HepG2 (cell line): ENCODE measurements around the gene MAPK12. TPM values are rescaled to one million over a fixed set of nuclear protein-coding genes. Genes with fewer than 3 reads are reported as not detected.

ENCODE experiments used
- KDM2A ChIP-seq: sonication (generic); formaldehyde crosslinking; IDR thresholded peaks from 2 replicates; pipeline ENCODE4 v1.4.0; 2020; ENCODE audit warnings: low read depth, missing genetic modification reagents, borderline replicate concordance
- KLF13 ChIP-seq: sonication (generic); formaldehyde crosslinking; IDR thresholded peaks from 2 replicates; pipeline ENCODE4 v1.4.0; 2020; ENCODE audit warnings: mild to moderate bottlenecking, missing genetic modification reagents
- PAXIP1 ChIP-seq: sonication (generic); formaldehyde crosslinking; conservative IDR thresholded peaks from 2 replicates; pipeline ENCODE4 v1.4.0; 2020; ENCODE audit warnings: mild to moderate bottlenecking, missing genetic modification reagents, moderate library complexity
- ZHX1 ChIP-seq: sonication (generic); formaldehyde crosslinking; IDR thresholded peaks from 2 replicates; pipeline ENCODE4 v1.8.1; 2022; ENCODE audit warnings: low read depth, mild to moderate bottlenecking, missing genetic modification reagents
- ZNF646 ChIP-seq: sonication (generic); formaldehyde crosslinking; IDR thresholded peaks from 2 replicates; pipeline ENCODE4 v1.9.0; 2021; ENCODE audit warnings: mild to moderate bottlenecking, missing genetic modification reagents
- polyA plus RNA-seq, 8 experiments: library from polyadenylated mRNA; depleted of rRNA in 3 of 8; stranded (reverse) in 7 of 8; unstranded in 1 of 8; fragments of >200 nt; fragmentation: Illumina TruSeq in 4 of 8; extraction: Trizol in 4 of 8; gene quantifications; 2 replicates each; pipeline versions ENCODE4 v1.2.1 to v1.2.3, GENCODE V29; 2011 to 2016; ENCODE audit warnings: low read depth in 4 of 8, missing spikeins in 1 of 8, mixed read lengths in 1 of 8; ENCODE audit not compliant: insufficient read depth in 1 of 8
- total RNA-seq, 5 experiments: library from RNA; depleted of rRNA; stranded (reverse); fragments of >200 nt; fragmentation: Illumina TruSeq; extraction: Trizol; gene quantifications; 2 replicates each; pipeline ENCODE4 v1.2.3, GENCODE V29; 2016; ENCODE audit warnings: low read depth in 1 of 5
- TF ChIP-seq, protein P1 (sequence below): IDR thresholded peaks from 2 replicates; pipeline ENCODE4 v1.4.0; 2020; ENCODE audit warnings: mild to moderate bottlenecking, missing genetic modification reagents

The MAPK12 gene
- total and polyA plus RNA-seq, 2 of the 13 experiments (the other 11 are each of a cell fraction or from before 2014, with no cell fraction given), result 22.2 to 23.3 TPM

DNA sequence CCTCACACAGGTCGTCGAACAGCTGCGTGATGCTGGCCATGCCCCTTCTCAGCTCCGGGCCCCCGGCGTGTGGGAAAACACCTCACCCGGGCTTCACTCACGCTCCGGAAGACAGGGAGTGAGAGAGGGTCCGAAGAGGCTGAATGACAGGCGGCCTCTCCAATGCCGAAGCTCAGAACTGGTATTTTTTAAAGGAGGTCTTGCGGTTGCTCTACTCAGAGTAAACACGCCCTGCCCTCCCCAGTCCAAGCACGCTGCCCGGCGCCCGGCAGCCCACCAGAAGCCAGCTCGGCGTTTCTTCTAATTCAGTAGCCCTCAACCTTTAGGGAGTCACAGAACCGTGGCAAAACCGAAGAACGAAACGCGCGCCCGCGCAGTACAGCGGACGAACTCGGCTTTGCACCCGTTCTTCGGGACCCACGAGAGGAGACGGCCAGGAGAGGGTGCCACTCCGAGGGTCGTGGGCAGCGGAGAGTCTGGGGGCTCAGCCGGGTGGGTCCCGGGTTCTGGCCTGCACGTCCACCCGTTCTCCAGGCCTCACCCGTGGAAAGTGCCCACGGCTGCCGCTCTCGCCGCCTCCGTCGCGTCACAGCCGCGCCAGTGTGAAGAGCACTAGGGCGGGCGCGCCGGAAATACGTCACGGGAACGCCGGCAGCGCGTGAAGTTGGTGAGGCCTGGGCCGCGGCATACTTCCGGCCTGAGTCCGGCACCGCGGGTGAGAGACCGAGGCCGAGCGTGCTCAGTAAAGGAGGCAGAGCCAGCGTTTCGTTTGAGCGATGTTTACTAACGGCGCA, 16.9 kb downstream of the MAPK12 start, which contains the start of gene TUBGCP6 (continued):
- TF ChIP-seq, protein P1, sequence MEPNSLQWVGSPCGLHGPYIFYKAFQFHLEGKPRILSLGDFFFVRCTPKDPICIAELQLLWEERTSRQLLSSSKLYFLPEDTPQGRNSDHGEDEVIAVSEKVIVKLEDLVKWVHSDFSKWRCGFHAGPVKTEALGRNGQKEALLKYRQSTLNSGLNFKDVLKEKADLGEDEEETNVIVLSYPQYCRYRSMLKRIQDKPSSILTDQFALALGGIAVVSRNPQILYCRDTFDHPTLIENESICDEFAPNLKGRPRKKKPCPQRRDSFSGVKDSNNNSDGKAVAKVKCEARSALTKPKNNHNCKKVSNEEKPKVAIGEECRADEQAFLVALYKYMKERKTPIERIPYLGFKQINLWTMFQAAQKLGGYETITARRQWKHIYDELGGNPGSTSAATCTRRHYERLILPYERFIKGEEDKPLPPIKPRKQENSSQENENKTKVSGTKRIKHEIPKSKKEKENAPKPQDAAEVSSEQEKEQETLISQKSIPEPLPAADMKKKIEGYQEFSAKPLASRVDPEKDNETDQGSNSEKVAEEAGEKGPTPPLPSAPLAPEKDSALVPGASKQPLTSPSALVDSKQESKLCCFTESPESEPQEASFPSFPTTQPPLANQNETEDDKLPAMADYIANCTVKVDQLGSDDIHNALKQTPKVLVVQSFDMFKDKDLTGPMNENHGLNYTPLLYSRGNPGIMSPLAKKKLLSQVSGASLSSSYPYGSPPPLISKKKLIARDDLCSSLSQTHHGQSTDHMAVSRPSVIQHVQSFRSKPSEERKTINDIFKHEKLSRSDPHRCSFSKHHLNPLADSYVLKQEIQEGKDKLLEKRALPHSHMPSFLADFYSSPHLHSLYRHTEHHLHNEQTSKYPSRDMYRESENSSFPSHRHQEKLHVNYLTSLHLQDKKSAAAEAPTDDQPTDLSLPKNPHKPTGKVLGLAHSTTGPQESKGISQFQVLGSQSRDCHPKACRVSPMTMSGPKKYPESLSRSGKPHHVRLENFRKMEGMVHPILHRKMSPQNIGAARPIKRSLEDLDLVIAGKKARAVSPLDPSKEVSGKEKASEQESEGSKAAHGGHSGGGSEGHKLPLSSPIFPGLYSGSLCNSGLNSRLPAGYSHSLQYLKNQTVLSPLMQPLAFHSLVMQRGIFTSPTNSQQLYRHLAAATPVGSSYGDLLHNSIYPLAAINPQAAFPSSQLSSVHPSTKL (CRISPR knock-in tag), result peak; percentile 62
- TF ChIP-seq ZHX1 (CRISPR knock-in tag) (peak; percentile 89), PAXIP1 (CRISPR knock-in tag) (peak; percentile 34; the same call in 1 of the 2 replicates), KDM2A (peak; percentile 100), KLF13 (CRISPR knock-in tag) (0 out of 2 replicates have a peak, but pooled peaks have one; percentile 41), ZNF646 (peak; percentile 61; the same call in 1 of the 2 replicates)
